ENCODE measurements around the gene ANO3.
"Not testable (repeated sequence)": the region's sequence is repeated elsewhere in the genome, so short reads cannot be mapped to it uniquely, and the experiment has no call there.

ANO3 gene

GRCh38 chr11:26331911-26332571 lies at the start of gene ANO3:
Gene ANO3 (plus strand): TSS chr11:26332130. CDS start chr11:26332276, 146 bp downstream.
- H3K36me3 ChIP-seq (ENCODE audit: control insufficient read depth in 5 of 5, insufficient read depth in 5 of 5, low read length in 5 of 5) = no peaks in the 10 kb centered on the region
- no peaks in the 10 kb centered on the region for H3K27me3 ChIP-seq (ENCODE audit: control insufficient read depth in 5 of 5, insufficient read depth in 4 of 5, low read length in 5 of 5)
- peaks cover 0 to 11% (median 8%) of the 10 kb centered on the region in 5 donors for H3K4me1 ChIP-seq (ENCODE audit: control insufficient read depth in 5 of 5, insufficient read depth in 5 of 5, low read length in 5 of 5)
- H3K4me3 ChIP-seq (ENCODE audit: low read depth in 1 of 5, low read length in 5 of 5) = peak within 1 kb of the TSS; percentile 21 to 67 (median 52)
- H3K27ac ChIP-seq (ENCODE audit: low read depth, low read length) = no peak within 1 kb of the TSS
- no peak within 1 kb of the TSS for H3K9ac ChIP-seq (ENCODE audit: low read length in 5 of 5)
- H3K9me3 ChIP-seq (ENCODE audit: control insufficient read depth in 5 of 5, low read length in 5 of 5) = no peaks in the 10 kb centered on the region

- Histone ChIP-seq H3K27ac (ENCODE audit: low read depth, low read length) (no peak overlapping the region), H3K27me3 (ENCODE audit: control insufficient read depth in 5 of 5, insufficient read depth in 4 of 5, low read length in 5 of 5) (no peaks in the 10 kb centered on the region), H3K9ac (ENCODE audit: low read length in 5 of 5) (peak overlapping the region in 1 of 5 donors; percentile 46), H3K36me3 (ENCODE audit: control insufficient read depth in 5 of 5, insufficient read depth in 5 of 5, low read length in 5 of 5) (no peaks in the 10 kb centered on the region), H3K9me3 (ENCODE audit: control insufficient read depth in 5 of 5, low read length in 5 of 5) (no peaks in the 10 kb centered on the region), H3K4me3 (ENCODE audit: low read depth in 1 of 5, low read length in 5 of 5) (peak overlapping the region in 4 of 5 donors; percentile 36 to 73 (median 66)), H3K4me1 (ENCODE audit: control insufficient read depth in 5 of 5, insufficient read depth in 5 of 5, low read length in 5 of 5) (peaks cover 0 to 5% (median 3%) of the 10 kb centered on the region in 5 donors)
Observed at GRCh38 chr11:26283852-26284408, 48.0 kb upstream of the ANO3 start.

- Histone ChIP-seq H3K4me1 (ENCODE audit: control insufficient read depth in 5 of 5, insufficient read depth in 5 of 5, low read length in 5 of 5) (peaks cover 0 to 5% (median 3%) of the 10 kb centered on the region in 5 donors), H3K27ac (ENCODE audit: low read depth, low read length) (no peak overlapping the region), H3K27me3 (ENCODE audit: control insufficient read depth in 5 of 5, insufficient read depth in 4 of 5, low read length in 5 of 5) (no peaks in the 10 kb centered on the region), H3K9ac (ENCODE audit: low read length in 5 of 5) (no peak overlapping the region), H3K4me3 (ENCODE audit: low read depth in 1 of 5, low read length in 5 of 5) (no peak overlapping the region), H3K9me3 (ENCODE audit: control insufficient read depth in 5 of 5, low read length in 5 of 5) (no peaks in the 10 kb centered on the region), H3K36me3 (ENCODE audit: control insufficient read depth in 5 of 5, insufficient read depth in 5 of 5, low read length in 5 of 5) (no peaks in the 10 kb centered on the region)
Observed at GRCh38 chr11:26285608-26286007, 46.3 kb upstream of the ANO3 start.

GRCh38 chr11:26286472-26287066 lies 45.4 kb upstream of the ANO3 start:
- Histone ChIP-seq H3K9me3 (ENCODE audit: control insufficient read depth in 5 of 5, low read length in 5 of 5) (no peaks in the 10 kb centered on the region), H3K4me3 (ENCODE audit: low read depth in 1 of 5, low read length in 5 of 5) (no peak overlapping the region), H3K27ac (ENCODE audit: low read depth, low read length) (no peak overlapping the region), H3K4me1 (ENCODE audit: control insufficient read depth in 5 of 5, insufficient read depth in 5 of 5, low read length in 5 of 5) (peaks cover 0 to 5% (median 3%) of the 10 kb centered on the region in 5 donors), H3K27me3 (ENCODE audit: control insufficient read depth in 5 of 5, insufficient read depth in 4 of 5, low read length in 5 of 5) (no peaks in the 10 kb centered on the region), H3K9ac (ENCODE audit: low read length in 5 of 5) (no peak overlapping the region), H3K36me3 (ENCODE audit: control insufficient read depth in 5 of 5, insufficient read depth in 5 of 5, low read length in 5 of 5) (no peaks in the 10 kb centered on the region)

GRCh38 chr11:26287067-26287518 lies 44.8 kb upstream of the ANO3 start:
- H3K4me1 ChIP-seq (ENCODE audit: control insufficient read depth in 5 of 5, insufficient read depth in 5 of 5, low read length in 5 of 5) = peaks cover 0 to 5% (median 3%) of the 10 kb centered on the region in 5 donors
- H3K36me3 ChIP-seq (ENCODE audit: control insufficient read depth in 5 of 5, insufficient read depth in 5 of 5, low read length in 5 of 5) = no peaks in the 10 kb centered on the region
- H3K4me3 ChIP-seq (ENCODE audit: low read depth in 1 of 5, low read length in 5 of 5) = no peak overlapping the region
- H3K27me3 ChIP-seq (ENCODE audit: control insufficient read depth in 5 of 5, insufficient read depth in 4 of 5, low read length in 5 of 5) = no peaks in the 10 kb centered on the region
- H3K27ac ChIP-seq (ENCODE audit: low read depth, low read length) = no peak overlapping the region
- no peaks in the 10 kb centered on the region for H3K9me3 ChIP-seq (ENCODE audit: control insufficient read depth in 5 of 5, low read length in 5 of 5)
- no peak overlapping the region for H3K9ac ChIP-seq (ENCODE audit: low read length in 5 of 5)

- Histone ChIP-seq H3K36me3 (ENCODE audit: control insufficient read depth in 5 of 5, insufficient read depth in 5 of 5, low read length in 5 of 5) (no peaks in the 10 kb centered on the region), H3K4me3 (ENCODE audit: low read depth in 1 of 5, low read length in 5 of 5) (no peak overlapping the region), H3K9ac (ENCODE audit: low read length in 5 of 5) (no peak overlapping the region), H3K9me3 (ENCODE audit: control insufficient read depth in 5 of 5, low read length in 5 of 5) (no peaks in the 10 kb centered on the region), H3K27me3 (ENCODE audit: control insufficient read depth in 5 of 5, insufficient read depth in 4 of 5, low read length in 5 of 5) (no peaks in the 10 kb centered on the region), H3K27ac (ENCODE audit: low read depth, low read length) (no peak overlapping the region), H3K4me1 (ENCODE audit: control insufficient read depth in 5 of 5, insufficient read depth in 5 of 5, low read length in 5 of 5) (peaks cover 0 to 4% (median 0%) of the 10 kb centered on the region in 5 donors)
Observed at GRCh38 chr11:26297189-26297975, 34.5 kb upstream of the ANO3 start.

- H3K9ac ChIP-seq (ENCODE audit: low read length in 5 of 5); H3K9me3 ChIP-seq (ENCODE audit: control insufficient read depth in 5 of 5, low read length in 5 of 5); H3K27me3 ChIP-seq (ENCODE audit: control insufficient read depth in 5 of 5, insufficient read depth in 4 of 5, low read length in 5 of 5); H3K36me3 ChIP-seq (ENCODE audit: control insufficient read depth in 5 of 5, insufficient read depth in 5 of 5, low read length in 5 of 5); H3K4me1 ChIP-seq (ENCODE audit: control insufficient read depth in 5 of 5, insufficient read depth in 5 of 5, low read length in 5 of 5); H3K27ac ChIP-seq (ENCODE audit: low read depth, low read length); H3K4me3 ChIP-seq (ENCODE audit: low read depth in 1 of 5, low read length in 5 of 5): not testable (repeated sequence)
Observed at GRCh38 chr11:26316372-26316771, 15.6 kb upstream of the ANO3 start.

- Histone ChIP-seq H3K36me3 (ENCODE audit: control insufficient read depth in 5 of 5, insufficient read depth in 5 of 5, low read length in 5 of 5) (no peaks in the 10 kb centered on the region), H3K9ac (ENCODE audit: low read length in 5 of 5) (no peak overlapping the region), H3K9me3 (ENCODE audit: control insufficient read depth in 5 of 5, low read length in 5 of 5) (no peaks in the 10 kb centered on the region), H3K27ac (ENCODE audit: low read depth, low read length) (no peak overlapping the region), H3K27me3 (ENCODE audit: control insufficient read depth in 5 of 5, insufficient read depth in 4 of 5, low read length in 5 of 5) (no peaks in the 10 kb centered on the region), H3K4me1 (ENCODE audit: control insufficient read depth in 5 of 5, insufficient read depth in 5 of 5, low read length in 5 of 5) (no peaks in the 10 kb centered on the region), H3K4me3 (ENCODE audit: low read depth in 1 of 5, low read length in 5 of 5) (no peak overlapping the region)
Observed at GRCh38 chr11:26319906-26320305, 12.0 kb upstream of the ANO3 start.

- Histone ChIP-seq H3K36me3 (ENCODE audit: control insufficient read depth in 5 of 5, insufficient read depth in 5 of 5, low read length in 5 of 5) (no peaks in the 10 kb centered on the region), H3K9ac (ENCODE audit: low read length in 5 of 5) (no peak overlapping the region), H3K4me1 (ENCODE audit: control insufficient read depth in 5 of 5, insufficient read depth in 5 of 5, low read length in 5 of 5) (no peaks in the 10 kb centered on the region), H3K27ac (ENCODE audit: low read depth, low read length) (no peak overlapping the region), H3K27me3 (ENCODE audit: control insufficient read depth in 5 of 5, insufficient read depth in 4 of 5, low read length in 5 of 5) (no peaks in the 10 kb centered on the region), H3K9me3 (ENCODE audit: control insufficient read depth in 5 of 5, low read length in 5 of 5) (no peaks in the 10 kb centered on the region), H3K4me3 (ENCODE audit: low read depth in 1 of 5, low read length in 5 of 5) (no peak overlapping the region)
Observed at GRCh38 chr11:26321516-26321915, 10.4 kb upstream of the ANO3 start.
